Testis (tissue), 3 donors: ENCODE data around the gene CDK5RAP3. TPM values are rescaled to one million over a fixed set of nuclear protein-coding genes. Genes with fewer than 3 reads are reported as not detected.
"Not testable (repeated sequence)": the region's sequence is repeated elsewhere in the genome, so short reads cannot be mapped to it uniquely, and the experiment has no call there.

ENCODE experiments used
- DNase-seq: peaks from one replicate; pipeline ENCODE4 v3.0.0-alpha.2; 2019
- H3K27ac ChIP-seq, 2 donors: fragments of 200-600 bp; sonication (generic); one replicate each; pipeline ENCODE4 v1.5.1; 2019
- H3K27me3 ChIP-seq: fragments of 200-600 bp; sonication (generic); one replicate; pipeline ENCODE4 v1.5.1; 2019
- H3K36me3 ChIP-seq: fragments of 200-600 bp; sonication (generic); one replicate; pipeline ENCODE4 v1.5.1; 2017; ENCODE audit warnings: low read depth; ENCODE audit errors: missing control alignments
- H3K4me1 ChIP-seq: fragments of 200-600 bp; sonication (generic); one replicate; pipeline ENCODE4 v1.5.1; 2019
- H3K4me3 ChIP-seq, 2 donors: fragments of 200-600 bp; sonication (generic); one replicate each; pipeline ENCODE4 v1.5.1; 2017 to 2019
- H3K9me3 ChIP-seq: fragments of 200-600 bp; sonication (generic); one replicate; pipeline ENCODE4 v1.5.1; 2017
- CTCF ChIP-seq, 3 experiments: fragments of 450-650 bp in 2 of 3; fragments of 200-600 bp in 1 of 3; sonication (generic) in 1 of 3; IDR thresholded peaks; one replicate each; pipeline ENCODE4 v1.5.1; 2016 to 2019; ENCODE audit warnings: antibody characterized with exemption in 3 of 3, mild to moderate bottlenecking in 2 of 3, moderate library complexity in 1 of 3
- POLR2A ChIP-seq: fragments of 450-650 bp; IDR thresholded peaks from one replicate; pipeline ENCODE4 v1.6.1; 2017; ENCODE audit warnings: antibody characterized with exemption, mild to moderate bottlenecking, moderate library complexity
- WGBS, 2 donors: methylation state at CpG; one replicate each; pipeline ENCODE4 v1.1.5; 2018; 5-methylcytosine and 5-hydroxymethylcytosine counted together
- intact Hi-C: fragments of 100-400 bp; cut with DNase I; formaldehyde crosslinking; loops from one replicate; pipeline ENCODE4 v1.15.1; 2023; ENCODE audit warnings: low total_unique reads
- polyA plus RNA-seq: library from polyadenylated mRNA; stranded (reverse); fragments of 350-450 nt; fragmentation: Illumina TruSeq; extraction: RNeasy Lipid Tissue Mini Kit (QIAGEN cat#74804); gene quantifications from one replicate; pipeline ENCODE4 v1.2.3, GENCODE V29; 2014; ENCODE audit warnings: low read depth, low replicate concordance; ENCODE audit not compliant: insufficient read depth
- total RNA-seq, 2 donors: library from RNA; depleted of rRNA; stranded (reverse); fragments of >200 nt; gene quantifications; one replicate each; pipeline ENCODE4 v1.2.3, GENCODE V29; 2016

CDK5RAP3 gene
- total and polyA plus RNA-seq, 3 donors from 2014 or later: 192 to 281 (median 221) TPM

GRCh38 chr17:47927821-47928400 lies 43.0 kb upstream of the CDK5RAP3 start:
- no peak for DNase-seq
- H3K4me1 ChIP-seq: peaks cover 8% of the 10 kb centered on the region
- H3K9me3 ChIP-seq: no peaks in the 10 kb centered on the region
- intact Hi-C loops: no loop called here
- no peak overlapping the region for H3K4me3 ChIP-seq
- H3K36me3 ChIP-seq: no peaks in the 10 kb centered on the region
- TF ChIP-seq CTCF (IDR thresholded peaks at IDR 0.05) (no peak), POLR2A (no peak)
- 92 to 95% methylated on average over 11 to 20 of the region's 20 CpGs for WGBS, 2 donors
- H3K27ac ChIP-seq: no peak overlapping the region
- no peaks in the 10 kb centered on the region for H3K27me3 ChIP-seq

DNA sequence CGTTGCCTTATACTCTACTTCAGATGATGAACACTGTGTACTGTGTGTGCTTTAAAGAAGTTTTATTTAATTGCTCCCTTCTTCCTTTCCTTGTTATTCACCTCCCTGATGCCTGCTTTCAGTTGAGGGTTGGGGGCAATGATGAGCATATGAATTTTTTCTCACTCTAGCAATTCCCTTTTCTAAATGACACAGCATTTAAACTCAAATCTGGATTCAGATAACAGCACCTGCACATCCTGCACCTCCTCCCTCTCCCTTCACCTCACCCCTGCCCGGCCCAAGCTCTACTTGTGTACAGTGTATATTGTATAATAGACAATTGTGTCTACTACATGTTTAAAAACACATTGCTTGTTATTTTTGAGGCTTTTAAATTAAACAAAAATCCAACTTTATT lies 42.5 kb upstream of the CDK5RAP3 start:
- H3K27ac ChIP-seq: no peak overlapping the region
- WGBS, 2 donors: 58 to 71% methylated on average over 2 of the region's 2 CpGs

DNA sequence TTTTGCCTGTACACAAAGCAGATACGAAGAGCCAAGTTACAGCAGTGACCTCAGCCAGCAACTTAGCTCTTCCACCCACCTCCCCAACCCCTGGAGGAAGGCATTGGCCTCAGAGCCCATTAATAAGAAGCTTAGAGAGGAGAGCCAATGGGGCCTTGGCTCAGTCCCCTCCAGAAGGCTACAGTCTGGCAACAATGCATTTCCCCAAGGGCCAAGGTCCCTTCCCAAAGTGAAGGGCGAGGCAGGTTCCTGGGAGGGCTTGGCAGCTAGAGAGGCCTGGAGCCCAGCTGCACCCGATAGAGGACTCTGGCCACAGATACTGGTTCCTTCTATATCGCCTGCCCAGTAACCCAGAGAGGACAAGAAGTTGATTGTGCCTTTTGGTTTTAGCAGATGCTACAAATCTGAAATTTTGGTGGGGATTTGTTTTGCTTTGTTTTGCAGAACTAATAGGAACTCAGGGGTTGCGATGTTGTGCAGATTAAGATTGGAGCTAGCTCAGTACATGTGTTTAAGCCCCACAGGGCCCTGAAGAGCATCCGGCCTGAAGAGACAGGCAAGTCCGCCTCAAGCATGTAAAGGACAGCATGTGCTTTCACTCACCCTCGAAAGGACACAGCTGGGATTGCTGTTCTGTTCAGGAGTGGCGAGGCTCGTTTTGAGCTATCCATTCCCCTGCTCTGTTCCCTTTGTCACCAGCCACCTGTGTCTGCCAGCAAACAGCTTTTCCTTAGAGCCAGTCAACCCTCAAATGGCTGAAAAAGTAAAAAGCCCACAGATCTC lies 41.5 kb upstream of the CDK5RAP3 start:
- no peak for TF ChIP-seq POLR2A
- no peak for TF ChIP-seq CTCF (IDR thresholded peaks at IDR 0.05)
- Histone ChIP-seq H3K4me3 (no peak overlapping the region), H3K27ac (no peak overlapping the region), H3K4me1 (peaks cover 8% of the 10 kb centered on the region), H3K9me3 (no peaks in the 10 kb centered on the region), H3K36me3 (no peaks in the 10 kb centered on the region), H3K27me3 (no peaks in the 10 kb centered on the region)
- 43 to 51% methylated on average over 10 of the region's 10 CpGs for WGBS, 2 donors
- intact Hi-C loops: no loop called here
- peak; percentile 46 for DNase-seq

More for the DNA sequence above, 42.5 kb upstream of the CDK5RAP3 start:
- H3K9me3 ChIP-seq: no peaks in the 10 kb centered on the region
- no peaks in the 10 kb centered on the region for H3K36me3 ChIP-seq
- no peak overlapping the region for H3K4me3 ChIP-seq
- intact Hi-C loops: no loop called here
- H3K27me3 ChIP-seq: no peaks in the 10 kb centered on the region
- TF ChIP-seq CTCF (IDR thresholded peaks at IDR 0.05) (no peak), POLR2A (no peak)
- peaks cover 8% of the 10 kb centered on the region for H3K4me1 ChIP-seq
- no peak for DNase-seq

GRCh38 chr17:47931848-47932247 lies 39.1 kb upstream of the CDK5RAP3 start:
- Histone ChIP-seq H3K4me3 (no peak overlapping the region), H3K27ac (no peak overlapping the region), H3K27me3 (no peaks in the 10 kb centered on the region), H3K36me3 (no peaks in the 10 kb centered on the region), H3K9me3 (no peaks in the 10 kb centered on the region), H3K4me1 (peaks cover 8% of the 10 kb centered on the region)
- no peak for DNase-seq
- no peak for TF ChIP-seq CTCF (IDR thresholded peaks at IDR 0.05)
- no peak for TF ChIP-seq POLR2A
- 83 to 91% methylated on average over 4 of the region's 4 CpGs for WGBS, 2 donors
- intact Hi-C loops: no loop called here

DNA sequence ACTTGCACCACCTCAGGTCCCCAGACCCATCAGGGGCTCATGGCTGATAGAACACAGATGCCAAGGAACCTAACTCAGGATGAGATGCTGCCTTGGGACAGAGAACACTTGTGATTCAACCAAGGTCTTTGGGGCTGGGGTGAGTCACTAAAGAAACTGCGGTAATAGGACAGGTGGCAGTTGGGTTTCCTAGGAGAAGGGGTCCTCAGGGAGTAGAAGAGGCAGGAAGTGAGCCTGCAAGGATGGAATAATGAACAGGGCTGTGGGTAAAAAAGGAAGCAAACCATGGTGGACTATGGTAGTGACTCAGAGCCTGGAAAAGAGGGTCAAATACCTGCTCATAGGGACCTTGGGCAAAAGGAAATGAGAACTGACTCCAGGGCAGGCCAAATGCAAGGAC lies 36.1 kb upstream of the CDK5RAP3 start:
- 90 to 100% methylated on average over 1 of the region's 1 CpG for WGBS, 2 donors
- H3K27ac ChIP-seq: no peak overlapping the region

DNA sequence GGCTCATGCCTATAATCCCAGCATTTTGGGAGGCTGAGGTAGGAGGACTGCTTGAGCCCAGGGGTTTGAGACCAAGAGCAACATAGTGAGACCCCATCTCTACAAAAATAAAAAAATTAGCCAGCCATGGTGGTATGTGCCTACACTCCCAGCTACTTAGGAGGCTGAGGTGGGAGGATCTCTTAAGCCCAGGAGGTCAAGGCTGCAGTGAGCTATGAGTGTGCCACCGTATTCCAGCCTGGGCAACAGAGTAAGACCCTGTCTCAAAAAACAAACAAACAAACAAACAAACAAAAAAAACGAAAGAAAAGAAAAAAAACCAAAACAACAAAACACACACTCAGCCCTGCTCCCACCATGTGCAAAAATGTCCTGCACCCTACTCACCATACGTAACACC lies 35.4 kb upstream of the CDK5RAP3 start:
- H3K27ac ChIP-seq, H3K27me3 ChIP-seq, H3K4me1 ChIP-seq, H3K36me3 ChIP-seq, H3K9me3 ChIP-seq, intact Hi-C loops, H3K4me3 ChIP-seq, DNase-seq: not testable (repeated sequence)
- WGBS, 2 donors: 80 to 81% methylated on average over 3 of the region's 3 CpGs

More for the DNA sequence above, 36.1 kb upstream of the CDK5RAP3 start:
- no peak for DNase-seq
- intact Hi-C loops: no loop called here
- Histone ChIP-seq H3K4me3 (no peak overlapping the region), H3K4me1 (peaks cover 7% of the 10 kb centered on the region), H3K36me3 (no peaks in the 10 kb centered on the region), H3K9me3 (no peaks in the 10 kb centered on the region), H3K27me3 (no peaks in the 10 kb centered on the region)
- TF ChIP-seq CTCF (IDR thresholded peaks at IDR 0.05) (no peak), POLR2A (no peak)
